ENCODE measurements around the gene CYP4V2.
"Not testable (repeated sequence)": the region's sequence is repeated elsewhere in the genome, so short reads cannot be mapped to it uniquely, and the experiment has no call there.

Gene CYP4V2

DNA sequence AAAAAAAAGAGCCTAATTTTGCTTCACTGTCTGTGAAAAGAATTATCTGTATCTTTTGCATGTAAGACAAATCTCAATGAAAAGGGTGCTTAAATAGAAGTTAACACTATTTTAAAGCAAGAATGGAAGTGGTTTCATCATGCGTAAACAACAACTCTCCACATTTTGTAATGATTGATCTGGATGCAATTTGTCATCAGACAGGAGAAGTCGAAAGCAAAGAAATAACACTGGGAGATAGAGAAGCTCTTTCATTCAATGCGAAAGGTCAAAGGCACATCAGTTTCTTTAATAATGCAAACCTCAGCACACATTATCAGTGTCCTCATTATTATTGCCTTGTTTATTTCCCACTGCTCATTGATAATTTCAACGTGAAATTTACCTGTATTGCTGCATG lies 44.8 kb downstream of the CYP4V2 start:
- DNase-seq = no peak

DNA sequence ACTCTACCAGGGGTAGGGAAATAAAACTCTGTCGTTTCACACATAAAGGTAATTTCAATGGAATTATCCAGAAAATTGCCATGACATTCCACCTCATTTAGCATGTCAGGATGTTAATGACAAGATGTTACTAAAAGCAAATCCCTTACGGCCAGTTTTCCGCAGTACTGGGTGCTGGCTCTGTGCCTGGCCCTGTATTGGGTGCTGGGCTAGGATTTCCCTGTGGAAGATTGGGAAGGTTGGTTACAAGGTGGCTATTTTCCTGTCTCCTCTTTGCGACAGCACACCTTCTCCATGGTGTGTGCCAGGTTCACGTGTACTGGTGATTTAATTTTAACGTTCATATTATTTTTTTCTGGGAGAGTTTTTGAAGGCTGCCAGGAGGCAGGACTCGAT lies 49.1 kb downstream of the CYP4V2 start:
- no peak for DNase-seq

DNA sequence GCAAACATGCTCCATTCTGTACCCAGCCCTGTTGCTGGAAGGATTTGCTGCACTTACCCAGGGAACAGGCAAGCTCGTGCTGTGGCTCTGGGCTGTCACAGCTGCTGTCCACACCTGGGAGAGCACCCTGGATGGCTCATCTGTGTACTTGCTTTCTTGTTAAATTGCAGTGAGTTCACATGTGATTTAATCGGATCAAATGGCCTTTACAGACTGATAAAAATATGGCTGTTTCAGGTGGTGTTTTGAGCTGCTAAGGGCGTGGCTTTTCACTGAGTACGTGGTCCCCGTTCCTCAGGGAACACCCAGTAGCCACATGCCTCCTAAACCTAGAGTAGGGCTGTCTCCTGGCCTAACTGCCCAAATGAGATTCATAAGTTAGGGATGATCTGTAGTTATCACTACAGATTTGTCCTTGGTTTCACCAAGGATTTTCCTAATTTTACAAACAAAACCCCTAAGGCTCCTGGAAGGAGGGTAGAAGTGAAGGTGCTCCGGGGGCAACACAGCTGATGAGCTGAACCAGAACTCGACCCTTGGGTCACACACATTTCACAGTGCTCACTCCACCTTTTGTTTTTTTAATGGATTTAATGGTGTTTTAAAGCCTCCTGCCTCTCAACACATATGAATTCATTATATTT lies 49.6 kb downstream of the CYP4V2 start:
- no peak for DNase-seq

DNA sequence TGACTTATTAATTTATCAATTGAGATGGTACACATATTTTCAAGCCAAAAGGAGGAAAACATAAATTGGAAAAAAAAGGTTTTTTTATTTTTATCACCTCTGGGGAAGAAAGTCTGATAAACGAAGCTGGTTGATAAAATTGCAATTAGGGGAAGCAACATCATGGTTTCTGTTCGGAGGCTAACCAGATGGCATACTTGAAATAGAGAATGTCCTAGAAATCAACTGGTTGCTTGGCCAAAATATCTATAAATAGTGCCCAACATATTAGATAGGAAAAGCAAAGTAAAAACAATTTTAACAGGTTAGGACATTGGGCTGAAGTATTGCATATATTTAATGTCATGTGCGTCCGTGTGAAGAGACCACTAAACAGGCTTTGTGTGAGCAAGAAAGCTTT lies 50.2 kb downstream of the CYP4V2 start:
- DNase-seq = no peak

DNA sequence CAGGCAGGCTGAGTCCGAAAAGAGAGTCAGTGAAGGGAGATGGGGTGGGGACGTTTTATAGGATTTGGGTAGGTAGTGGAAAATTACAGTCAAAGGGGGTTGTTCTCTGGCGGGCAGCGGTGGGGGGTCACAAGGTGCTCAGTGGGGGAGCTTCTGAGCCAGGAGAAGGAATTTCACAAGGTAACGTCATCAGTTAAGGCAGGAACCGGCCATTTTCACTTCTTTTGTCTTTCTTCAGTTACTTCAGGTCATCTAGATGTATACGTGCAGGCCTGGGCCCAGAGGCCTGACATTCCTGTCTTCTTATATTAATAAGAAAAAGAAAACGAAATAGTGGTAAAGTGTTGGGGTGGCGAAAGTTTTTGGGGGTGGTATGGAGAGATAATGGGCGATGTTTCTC lies 50.7 kb downstream of the CYP4V2 start:
- not testable (repeated sequence) for DNase-seq

DNA sequence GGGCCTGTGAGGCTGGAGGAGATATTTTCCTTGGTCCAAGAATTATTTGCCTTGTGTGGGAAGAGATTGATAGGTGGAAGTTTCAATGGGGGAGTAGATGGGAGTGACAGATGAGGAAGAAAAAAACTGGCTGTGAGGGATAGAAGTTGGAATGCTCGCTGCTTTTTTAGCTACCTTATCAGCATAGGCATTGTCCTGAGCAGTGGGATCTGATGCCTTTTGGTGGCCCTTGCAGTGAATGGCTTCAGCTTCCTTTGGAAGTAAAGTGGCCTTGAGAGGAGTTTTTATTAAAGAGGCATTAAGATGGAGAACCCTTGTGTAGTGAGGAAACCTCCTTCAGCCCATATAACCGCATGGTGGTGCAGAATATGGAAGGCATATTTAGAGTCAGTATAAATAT lies 52.0 kb downstream of the CYP4V2 start:
- DNase-seq = no peak

DNA sequence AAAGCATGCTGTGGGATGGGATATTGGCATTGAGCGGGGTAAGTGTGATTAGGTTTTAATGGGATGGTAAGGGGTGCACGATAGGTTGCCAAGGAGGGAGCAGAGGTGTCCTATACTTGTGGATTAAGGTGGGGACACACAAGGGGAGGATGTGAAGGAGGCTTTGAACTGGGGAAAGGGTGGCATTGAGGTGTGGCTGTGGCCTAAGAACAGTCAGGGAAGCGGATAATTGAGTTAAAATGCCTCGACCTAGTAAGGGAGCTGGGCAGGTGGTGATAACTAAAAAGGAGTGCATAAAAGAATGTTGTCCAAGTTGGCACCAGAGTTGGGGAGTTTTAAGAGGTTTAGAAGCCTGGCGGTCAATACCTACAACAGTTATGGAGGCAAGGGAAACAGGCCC lies 53.5 kb downstream of the CYP4V2 start:
- DNase-seq = no peak

DNA sequence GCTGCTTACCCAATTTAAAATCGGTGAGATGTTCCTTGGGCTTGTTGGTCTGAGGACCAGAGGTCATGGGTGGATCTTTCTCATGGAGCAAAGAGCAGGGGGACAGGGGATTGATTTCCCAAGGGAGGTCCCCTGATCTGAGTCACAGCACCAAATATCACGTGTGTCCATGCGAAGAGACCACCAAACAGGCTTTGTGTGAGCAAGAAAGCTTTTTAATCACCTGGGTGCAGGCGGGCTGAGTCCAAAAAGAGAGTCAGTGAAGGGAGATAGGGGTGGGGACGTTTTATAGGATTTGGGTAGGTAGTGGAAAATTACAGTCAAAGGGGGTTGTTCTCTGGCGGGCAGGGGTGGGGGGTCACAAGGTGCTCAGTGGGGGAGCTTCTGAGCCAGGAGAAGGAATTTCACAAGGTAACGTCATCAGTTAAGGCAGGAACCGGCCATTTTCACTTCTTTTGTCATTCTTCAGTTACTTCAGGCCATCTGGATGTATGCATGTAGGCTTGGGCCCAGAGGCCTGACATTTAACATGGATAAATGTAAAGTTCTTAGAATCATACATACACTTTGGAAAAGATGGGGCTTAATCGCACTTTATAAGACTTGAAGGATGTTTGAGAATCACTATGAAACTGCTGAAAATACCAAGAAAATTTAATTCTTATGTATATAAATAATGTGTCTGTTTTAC lies 55.8 kb downstream of the CYP4V2 start:
- not testable (repeated sequence) for DNase-seq

DNA sequence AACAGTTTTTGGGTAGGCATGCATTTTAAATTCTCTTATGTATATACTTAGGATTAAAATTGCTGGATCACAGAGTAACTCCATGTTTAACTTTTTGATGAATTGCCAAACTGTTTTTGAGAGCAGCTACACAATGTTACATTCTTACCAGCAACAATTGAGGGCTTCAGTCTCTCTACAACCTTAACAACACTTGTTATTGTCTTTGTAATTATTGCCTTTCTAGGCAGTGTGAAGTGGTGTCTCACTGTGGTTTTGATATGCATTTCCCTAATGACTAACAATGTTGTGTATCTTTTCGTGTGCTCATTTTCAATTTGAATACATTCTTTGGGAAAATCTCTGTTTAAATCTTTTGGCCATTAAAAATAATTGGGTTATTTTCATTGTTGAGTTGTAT lies 57.3 kb downstream of the CYP4V2 start:
- DNase-seq = no peak

DNA sequence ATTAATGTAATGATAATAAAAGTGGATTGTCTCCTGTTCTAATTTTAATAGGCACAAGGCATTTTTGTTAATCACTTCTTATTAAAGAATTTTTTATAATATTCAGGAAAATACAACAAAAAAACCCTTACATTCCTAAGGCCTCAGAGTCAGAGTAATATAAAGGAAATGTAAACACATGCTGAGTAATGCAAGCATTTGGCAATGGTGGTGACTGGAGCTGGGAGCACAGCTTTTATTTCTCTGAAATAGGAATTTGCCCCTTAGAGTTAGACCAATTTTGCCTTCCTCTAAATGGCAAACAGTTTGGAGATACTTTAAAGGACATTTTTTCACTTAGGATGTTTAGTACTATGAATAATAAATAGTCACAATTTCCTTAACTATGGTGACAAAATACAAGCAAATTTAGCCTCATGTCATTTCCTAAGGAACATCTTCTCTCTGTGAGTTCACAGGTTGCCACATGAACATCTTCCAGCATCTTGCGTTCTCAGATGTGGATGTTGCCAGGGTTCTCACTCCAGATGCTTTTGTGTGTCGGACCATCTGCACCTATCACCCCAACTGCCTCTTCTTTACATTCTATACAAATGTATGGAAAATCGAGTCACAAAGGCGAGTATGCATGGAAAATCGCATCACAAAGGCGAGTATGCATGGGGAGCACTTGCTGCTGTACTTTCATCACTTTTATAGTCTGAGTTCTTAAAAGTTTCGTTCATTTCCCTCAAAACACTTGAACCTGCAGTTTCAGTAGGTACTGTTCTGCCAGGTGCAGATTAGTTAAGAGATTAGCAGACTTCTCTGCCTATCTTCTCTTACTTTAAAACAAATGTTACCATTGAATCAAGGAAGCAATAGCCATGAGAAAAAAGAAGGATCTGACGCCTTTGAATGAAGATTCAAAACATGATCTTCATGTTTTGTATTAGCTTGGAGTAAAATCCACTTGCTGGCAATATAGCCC lies 58.7 kb downstream of the CYP4V2 start:
- no peak for DNase-seq

DNA sequence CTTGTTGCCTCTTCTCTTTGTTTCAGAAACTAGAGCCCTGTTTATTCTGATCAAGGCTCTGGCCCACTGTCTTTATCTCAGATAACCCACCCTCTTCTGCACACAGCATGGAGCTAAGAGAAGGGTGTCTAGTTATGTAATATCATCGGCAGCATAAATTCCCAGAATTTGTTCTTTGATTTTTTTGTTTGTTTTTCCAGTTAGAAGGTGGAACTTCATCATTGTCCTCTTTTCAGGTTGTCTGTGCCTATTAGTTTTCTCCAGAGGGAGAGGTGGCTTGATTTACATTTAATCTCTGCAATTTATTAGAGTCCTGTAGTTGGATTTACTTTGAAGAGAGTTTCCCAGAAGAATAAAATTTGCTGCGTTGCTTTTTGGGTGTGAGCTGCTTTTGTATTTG lies 59.4 kb downstream of the CYP4V2 start:
- no peak for DNase-seq

DNA sequence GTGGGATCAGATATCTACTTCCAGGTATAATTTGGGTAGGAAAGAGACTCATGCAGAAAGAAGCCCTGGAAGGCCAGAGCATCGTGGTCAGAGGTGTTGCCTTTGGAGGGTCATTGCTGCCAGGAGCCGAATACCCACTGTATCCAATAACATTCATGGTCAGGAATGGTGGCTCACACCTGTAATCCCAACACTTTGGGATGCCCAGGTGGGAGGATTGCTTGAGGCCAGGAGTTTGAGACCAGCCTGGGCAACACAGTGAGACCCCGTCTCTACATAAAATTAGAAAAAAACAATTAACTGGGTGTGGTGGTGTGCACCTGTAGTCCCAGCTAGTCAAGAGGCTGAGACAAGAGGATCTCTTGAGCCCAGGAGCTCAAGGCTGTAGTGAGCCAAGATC lies 63.8 kb downstream of the CYP4V2 start:
- no peak for DNase-seq

DNA sequence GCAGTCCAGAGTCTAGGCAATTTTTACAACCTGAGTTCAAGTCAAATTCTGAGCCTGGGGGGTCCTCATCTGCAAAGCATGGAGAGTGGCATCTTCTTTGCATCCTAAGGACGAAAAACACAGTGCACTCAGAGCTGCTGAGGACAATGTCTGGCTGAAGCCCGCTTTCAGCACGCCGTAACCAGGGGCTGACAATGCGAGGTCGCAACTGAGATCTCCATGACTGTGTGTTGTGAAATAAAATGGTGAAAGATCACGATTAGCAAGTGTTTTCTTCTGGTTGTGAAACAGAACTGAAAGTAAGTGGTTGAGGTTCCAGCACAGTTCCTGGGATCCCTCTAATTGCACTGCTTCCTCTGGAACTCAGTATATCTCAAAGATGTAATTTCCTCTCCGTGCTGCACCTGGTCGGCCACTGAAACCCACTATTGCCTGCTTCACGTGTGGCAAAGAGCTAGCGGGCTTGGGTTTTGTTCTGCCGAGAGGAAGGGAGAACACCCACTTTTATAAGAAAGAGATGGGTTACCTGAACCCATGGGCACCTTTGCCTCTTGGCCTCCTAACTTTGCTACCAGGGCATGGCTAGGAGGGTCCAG lies 66.9 kb downstream of the CYP4V2 start:
- no peak for DNase-seq

DNA sequence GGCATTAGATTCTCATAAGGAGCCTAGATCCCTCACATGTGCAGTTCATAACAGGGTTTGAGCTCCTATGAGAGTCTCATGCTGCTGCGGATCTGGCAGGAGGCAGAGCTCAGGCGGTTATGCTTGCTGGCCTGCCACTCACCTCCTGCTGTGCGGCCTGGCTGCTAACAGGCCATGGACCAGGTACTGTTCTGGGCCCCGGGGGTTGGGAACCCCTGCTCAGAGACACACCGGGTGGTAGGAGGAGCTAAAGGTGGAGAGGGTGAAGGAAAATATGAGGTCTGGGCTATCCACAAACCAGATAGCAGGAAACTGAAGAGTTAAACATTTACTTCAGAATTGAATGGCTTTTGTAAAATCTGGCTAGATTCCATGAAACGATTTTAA lies 68.7 kb downstream of the CYP4V2 start:
- DNase-seq = no peak

Data from CD4-positive, alpha-beta T cell treated with Interleukin-17A for 4 hours (primary cell).